ENCODE results near the gene C5AR1. TPM values are rescaled to one million over a fixed set of nuclear protein-coding genes. Genes with fewer than 3 reads are reported as not detected.
A peak's percentile ranks its signal among the peaks of the same experiment; 100 is the strongest.

The C5AR1 gene
- total RNA-seq, 2 experiments from 2014 or later: 4.4 to 5.8 TPM

- DNase-seq (no peak), ATAC-seq (ENCODE audit: poor library complexity) (no peak)
- H3K36me3 Mint-ChIP-seq (ENCODE audit: low read depth): no peaks in the 10 kb centered on the region
- Histone ChIP-seq H3K27ac (ENCODE audit: low read depth in 1 of 2, low read length in 2 of 2) (no peak overlapping the region), H3K36me3 (ENCODE audit: insufficient read depth, low read length) (no peaks in the 10 kb centered on the region), H3K27me3 (ENCODE audit: control insufficient read depth in 1 of 2, insufficient read depth in 2 of 2, low read length in 2 of 2) (no peaks in the 10 kb centered on the region), H3K4me3 (ENCODE audit: low read length) (no peak overlapping the region), H3K9me3 (ENCODE audit: control insufficient read depth in 1 of 2, insufficient read depth in 1 of 2, low read length in 2 of 2) (no peaks in the 10 kb centered on the region), H3K4me1 (ENCODE audit: insufficient read depth, low read length) (peaks cover 10% of the 10 kb centered on the region)
- peaks cover 5% of the 10 kb centered on the region for H3K4me1 Mint-ChIP-seq (ENCODE audit: low read depth)
- no peak for TF ChIP-seq CTCF (IDR thresholded peaks at IDR 0.05)
- no peaks in the 10 kb centered on the region for H3K9me3 Mint-ChIP-seq
- CTCF ChIA-PET: no interaction called here
- no peak overlapping the region for H3K27ac Mint-ChIP-seq
- intact Hi-C loops (cut with DNase I, micrococcal nuclease): no loop called here
- H3K27me3 Mint-ChIP-seq: peaks cover 15% of the 10 kb centered on the region
- POLR2A ChIA-PET: no interaction called here
- H3K4me3 Mint-ChIP-seq: no peak overlapping the region
Measured at GRCh38 chr19:47302249-47302648, 7.4 kb upstream of the C5AR1 start.

GRCh38 chr19:47303966-47304365, 5.7 kb upstream of the C5AR1 start:
- Mint-ChIP-seq H3K4me3 (no peak overlapping the region), H3K36me3 (ENCODE audit: low read depth) (no peaks in the 10 kb centered on the region), H3K9me3 (no peaks in the 10 kb centered on the region), H3K27me3 (peaks cover 15% of the 10 kb centered on the region), H3K27ac (no peak overlapping the region), H3K4me1 (ENCODE audit: low read depth) (peaks cover 5% of the 10 kb centered on the region)
- H3K27ac ChIP-seq (ENCODE audit: low read depth in 1 of 2, low read length in 2 of 2): no peak overlapping the region
- CTCF ChIA-PET: no interaction called here
- H3K4me3 ChIP-seq (ENCODE audit: low read length): no peak overlapping the region
- DNase-seq (no peak), ATAC-seq (ENCODE audit: poor library complexity) (no peak)
- peaks cover 10% of the 10 kb centered on the region for H3K4me1 ChIP-seq (ENCODE audit: insufficient read depth, low read length)
- H3K36me3 ChIP-seq (ENCODE audit: insufficient read depth, low read length): no peaks in the 10 kb centered on the region
- no peaks in the 10 kb centered on the region for H3K27me3 ChIP-seq (ENCODE audit: control insufficient read depth in 1 of 2, insufficient read depth in 2 of 2, low read length in 2 of 2)
- H3K9me3 ChIP-seq (ENCODE audit: control insufficient read depth in 1 of 2, insufficient read depth in 1 of 2, low read length in 2 of 2): no peaks in the 10 kb centered on the region
- POLR2A ChIA-PET: no interaction called here
- intact Hi-C loops (cut with DNase I, micrococcal nuclease): no loop called here
- TF ChIP-seq CTCF (IDR thresholded peaks at IDR 0.05): no peak

- ChIA-PET CTCF (interaction anchor here (0.5 to 1.3 kb wide), 6 partner anchors 8 to 524 kb away, joined by 3 to 5 read pairs (median 3); no protein-coding TSS in a partner anchor), POLR2A (no interaction called here)
- Mint-ChIP-seq H3K4me3 (no peak overlapping the region), H3K9me3 (no peaks in the 10 kb centered on the region), H3K4me1 (ENCODE audit: low read depth) (peaks cover 5% of the 10 kb centered on the region), H3K36me3 (ENCODE audit: low read depth) (no peaks in the 10 kb centered on the region), H3K27ac (no peak overlapping the region), H3K27me3 (peaks cover 18% of the 10 kb centered on the region)
- Histone ChIP-seq H3K9me3 (ENCODE audit: control insufficient read depth in 1 of 2, insufficient read depth in 1 of 2, low read length in 2 of 2) (no peaks in the 10 kb centered on the region), H3K4me1 (ENCODE audit: insufficient read depth, low read length) (peaks cover 7% of the 10 kb centered on the region), H3K27ac (ENCODE audit: low read depth in 1 of 2, low read length in 2 of 2) (no peak overlapping the region), H3K36me3 (ENCODE audit: insufficient read depth, low read length) (no peaks in the 10 kb centered on the region), H3K27me3 (ENCODE audit: control insufficient read depth in 1 of 2, insufficient read depth in 2 of 2, low read length in 2 of 2) (no peaks in the 10 kb centered on the region), H3K4me3 (ENCODE audit: low read length) (no peak overlapping the region)
- intact Hi-C loops (cut with DNase I, micrococcal nuclease): no loop called here
- TF ChIP-seq CTCF (IDR thresholded peaks at IDR 0.05): peak; percentile 98
- ATAC-seq (ENCODE audit: poor library complexity) (peak; percentile 57), DNase-seq (peak; percentile 25 to 78 (median 46))
Measured at GRCh38 chr19:47305309-47305751, 4.3 kb upstream of the C5AR1 start.
